SK-N-SH (cell line): ENCODE measurements around the gene KRT84.

ENCODE experiments used
- CHD2 ChIP-seq: fragments of 150-350 bp; IDR thresholded peaks from 2 replicates; pipeline ENCODE4 v1.6.1; 2018; ENCODE audit warnings: low read length; ENCODE audit not compliant: partially characterized antibody
- CTCF ChIP-seq: fragments of 200-600 bp; sonication (generic); IDR thresholded peaks from 2 replicates; pipeline ENCODE4 v1.6.1; 2017; ENCODE audit warnings: antibody characterized with exemption, mild to moderate bottlenecking, moderate library complexity
- EP300 ChIP-seq, 2 experiments: IDR thresholded peaks; 2 replicates each; pipeline versions ENCODE4 v1.4.0 to v1.6.1; 2012; ENCODE audit warnings: borderline replicate concordance in 1 of 2, low read depth in 1 of 2, low read length in 1 of 2
- GABPA ChIP-seq: IDR thresholded peaks from 2 replicates; pipeline ENCODE4 v1.4.0; 2012; ENCODE audit warnings: low read depth, mild to moderate bottlenecking
- GATA2 ChIP-seq: sonication (generic); formaldehyde crosslinking; IDR thresholded peaks from 2 replicates; pipeline ENCODE4 v1.5.0; 2020; ENCODE audit warnings: mild to moderate bottlenecking, missing genetic modification reagents
- MXI1 ChIP-seq: IDR thresholded peaks from 2 replicates; pipeline ENCODE4 v1.6.1; 2012; ENCODE audit warnings: mild to moderate bottlenecking, low read depth, low read length, improper control_type of control experiment
- NFIC ChIP-seq: IDR thresholded peaks from 2 replicates; pipeline ENCODE4 v1.4.0; 2012; ENCODE audit warnings: borderline replicate concordance
- RAD21 ChIP-seq: IDR thresholded peaks from 2 replicates; pipeline ENCODE4 v1.6.1; 2012; ENCODE audit warnings: mild to moderate bottlenecking, low read length
- SIN3A ChIP-seq: IDR thresholded peaks from 2 replicates; pipeline ENCODE4 v1.6.1; 2012; ENCODE audit warnings: low read depth, mild to moderate bottlenecking, low read length, moderate library complexity, borderline replicate concordance
- SMC3 ChIP-seq: IDR thresholded peaks from 2 replicates; pipeline ENCODE4 v1.6.1; 2012; ENCODE audit warnings: low read depth, low read length, improper control_type of control experiment
- TAF1 ChIP-seq: IDR thresholded peaks from 2 replicates; pipeline ENCODE4 v1.6.1; 2012; ENCODE audit warnings: low read depth, mild to moderate bottlenecking, low read length, moderate library complexity, borderline replicate concordance
- ZBTB33 ChIP-seq: IDR thresholded peaks from 2 replicates; pipeline ENCODE4 v1.4.0; 2012; ENCODE audit warnings: low read depth, borderline replicate concordance

GRCh38 chr12:52362118-52362726 is 23.2 kb downstream of the KRT84 start:
- no peak for TF ChIP-seq EP300 (IDR thresholded peaks at IDR 0.05; ENCODE audit: borderline replicate concordance in 1 of 2, low read depth in 1 of 2, low read length in 1 of 2)
- no peak for TF ChIP-seq MXI1
- TF ChIP-seq GATA2 (CRISPR knock-in tag) = no peak
- no peak for TF ChIP-seq RAD21
- TF ChIP-seq ZBTB33 = no peak
- no peak for TF ChIP-seq SIN3A
- no peak for TF ChIP-seq SMC3
- TF ChIP-seq CTCF = peak; percentile 43; the same call in 1 of the 2 replicates
- no peak for TF ChIP-seq GABPA
- no peak for TF ChIP-seq NFIC
- TF ChIP-seq TAF1 = no peak
- no peak for TF ChIP-seq CHD2
